Non-pigmented ciliary epithelial cell (primary cell): ENCODE results near the gene TMEM245.

Experiments
- DNase-seq: peaks from one replicate; pipeline ENCODE4 v3.0.0-alpha.2; 2010; ENCODE audit warnings: low read depth

The TMEM245 gene

GRCh38 chr9:109119439-109120203, at the start of gene TMEM245:
TSS of gene TMEM245 (minus strand) at chr9:109119947. CDS start at chr9:109119913, 34 bp downstream.
- DNase-seq: peak; percentile 99

- no peak for DNase-seq
These were observed 48.4 kb upstream of the TMEM245 start for GRCh38 chr9:109168170-109168569.

GRCh38 chr9:109167716-109168115, 48.0 kb upstream of the TMEM245 start:
- no peak for DNase-seq

GRCh38 chr9:109166771-109167601, 47.2 kb upstream of the TMEM245 start, which contains the start of gene FRRS1L:
TSS of gene FRRS1L (minus strand) at chr9:109167249. CDS start at chr9:109167138, 111 bp downstream.
- DNase-seq: no peak

- no peak for DNase-seq
These were observed 46.5 kb upstream of the TMEM245 start for GRCh38 chr9:109166171-109166770.

- no peak for DNase-seq
These were observed 44.3 kb upstream of the TMEM245 start for GRCh38 chr9:109164042-109164441.

- no peak for DNase-seq
These were observed 43.4 kb upstream of the TMEM245 start for GRCh38 chr9:109163194-109163593.

GRCh38 chr9:109162677-109163076, 42.9 kb upstream of the TMEM245 start:
- DNase-seq: no peak

- no peak for DNase-seq
These were observed 41.7 kb upstream of the TMEM245 start for GRCh38 chr9:109161471-109161870.

GRCh38 chr9:109159583-109159982, 39.8 kb upstream of the TMEM245 start:
- no peak for DNase-seq

GRCh38 chr9:109158651-109159050, 38.9 kb upstream of the TMEM245 start:
- DNase-seq: no peak

GRCh38 chr9:109156708-109157107, 37.0 kb upstream of the TMEM245 start:
- no peak for DNase-seq

GRCh38 chr9:109150925-109151545, 31.3 kb upstream of the TMEM245 start:
- DNase-seq: no peak

- DNase-seq: no peak
These were observed 30.0 kb upstream of the TMEM245 start for GRCh38 chr9:109149722-109150121.

GRCh38 chr9:109149089-109149488, 29.3 kb upstream of the TMEM245 start:
- no peak for DNase-seq

GRCh38 chr9:109145051-109145450, 25.3 kb upstream of the TMEM245 start:
- DNase-seq: no peak

GRCh38 chr9:109143881-109144562, 24.3 kb upstream of the TMEM245 start:
- DNase-seq: no peak

- DNase-seq: no peak
These were observed 21.6 kb upstream of the TMEM245 start for GRCh38 chr9:109141375-109141774.

- DNase-seq: no peak
These were observed 20.1 kb upstream of the TMEM245 start for GRCh38 chr9:109139851-109140250.

- DNase-seq: no peak
These were observed 18.7 kb upstream of the TMEM245 start for GRCh38 chr9:109138421-109138820.

- DNase-seq: no peak
These were observed 14.4 kb upstream of the TMEM245 start for GRCh38 chr9:109134167-109134578.

GRCh38 chr9:109133533-109133932, 13.8 kb upstream of the TMEM245 start:
- no peak for DNase-seq
